Activated CD8-positive, alpha-beta memory T cell treated with anti-CD3 and anti-CD28 coated beads for 24 hours (primary cell): ENCODE results near the gene TMEM229B.
A peak's percentile ranks its signal among the peaks of the same experiment; 100 is the strongest.

Experiments used
- DNase-seq: peaks from one replicate; pipeline ENCODE4 v3.0.0-alpha.2; 2020

TMEM229B gene

GRCh38 chr14:67487937-67488893 lies at the start of gene TMEM229B:
TMEM229B (minus strand) TSS chr14:67488721; CDS start chr14:67473923, 14,798 bp downstream.
- peak; percentile 87 for DNase-seq

GRCh38 chr14:67537736-67538135 lies 49.2 kb upstream of the TMEM229B start:
- DNase-seq, result no peak

GRCh38 chr14:67536087-67536486 lies 47.6 kb upstream of the TMEM229B start:
- no peak for DNase-seq

DNA sequence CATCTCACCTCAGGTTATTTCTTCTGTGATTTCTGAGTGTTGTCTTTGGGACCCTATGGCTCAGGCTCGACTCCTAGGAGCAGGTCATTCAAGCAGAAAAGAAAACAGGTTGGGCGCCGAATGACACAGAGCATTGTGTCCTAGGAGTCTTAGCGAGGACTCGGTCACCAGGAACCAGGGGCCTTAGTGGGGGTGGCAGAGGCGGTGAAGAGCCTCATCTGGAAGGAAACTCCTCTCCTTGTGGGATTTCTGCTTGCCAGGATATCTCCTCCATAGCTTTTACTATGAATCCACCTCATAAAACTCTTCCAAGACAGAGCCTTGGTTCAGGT lies 45.2 kb upstream of the TMEM229B start:
- DNase-seq, result no peak

DNA sequence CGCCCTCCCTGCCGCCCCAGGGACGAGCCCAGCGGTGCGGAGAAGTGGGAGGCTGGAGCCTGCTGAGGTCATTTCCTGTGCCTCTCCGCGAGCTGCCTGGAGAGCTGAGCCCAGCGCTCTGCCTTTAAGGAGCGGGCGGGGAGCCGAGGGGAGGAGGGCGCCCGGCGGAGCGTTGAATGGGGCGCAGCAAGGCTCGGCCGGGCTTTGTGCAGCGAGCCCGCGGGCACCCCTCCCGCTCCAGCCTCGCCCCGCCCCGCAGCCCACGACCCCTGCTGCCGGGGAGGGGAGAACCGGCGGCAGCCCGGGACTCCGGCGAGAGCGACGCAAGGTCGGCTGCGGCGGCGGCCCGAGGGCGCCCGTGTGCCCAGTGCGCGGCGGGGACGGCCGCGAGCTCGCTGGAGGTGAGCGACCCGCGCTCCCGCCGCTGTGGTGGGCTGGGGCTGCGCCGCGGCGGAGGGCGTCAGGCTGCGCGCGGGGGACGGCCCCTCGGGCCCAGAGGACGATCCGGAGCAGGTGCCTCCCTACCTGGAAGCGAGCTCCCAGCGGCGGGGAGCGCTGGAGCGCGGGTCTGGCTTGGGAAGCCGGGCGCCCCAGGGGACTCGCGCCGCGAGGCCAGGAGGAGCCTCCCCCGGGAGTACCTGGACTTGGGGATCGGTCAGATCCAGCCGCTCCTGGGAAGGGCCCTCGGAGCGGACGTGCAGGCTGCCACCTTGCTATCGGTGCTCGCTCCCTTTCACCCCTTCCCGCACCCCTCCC lies 44.7 kb upstream of the TMEM229B start, which contains the start of gene PLEKHH1:
PLEKHH1 (plus strand) TSS at position 293 of the 756 bp plus-strand sequence. CDS start 8,578 bp downstream, outside the sequence.
- DNase-seq, result peak; percentile 84

GRCh38 chr14:67532606-67532997 lies 44.1 kb upstream of the TMEM229B start:
- DNase-seq, result no peak

DNA sequence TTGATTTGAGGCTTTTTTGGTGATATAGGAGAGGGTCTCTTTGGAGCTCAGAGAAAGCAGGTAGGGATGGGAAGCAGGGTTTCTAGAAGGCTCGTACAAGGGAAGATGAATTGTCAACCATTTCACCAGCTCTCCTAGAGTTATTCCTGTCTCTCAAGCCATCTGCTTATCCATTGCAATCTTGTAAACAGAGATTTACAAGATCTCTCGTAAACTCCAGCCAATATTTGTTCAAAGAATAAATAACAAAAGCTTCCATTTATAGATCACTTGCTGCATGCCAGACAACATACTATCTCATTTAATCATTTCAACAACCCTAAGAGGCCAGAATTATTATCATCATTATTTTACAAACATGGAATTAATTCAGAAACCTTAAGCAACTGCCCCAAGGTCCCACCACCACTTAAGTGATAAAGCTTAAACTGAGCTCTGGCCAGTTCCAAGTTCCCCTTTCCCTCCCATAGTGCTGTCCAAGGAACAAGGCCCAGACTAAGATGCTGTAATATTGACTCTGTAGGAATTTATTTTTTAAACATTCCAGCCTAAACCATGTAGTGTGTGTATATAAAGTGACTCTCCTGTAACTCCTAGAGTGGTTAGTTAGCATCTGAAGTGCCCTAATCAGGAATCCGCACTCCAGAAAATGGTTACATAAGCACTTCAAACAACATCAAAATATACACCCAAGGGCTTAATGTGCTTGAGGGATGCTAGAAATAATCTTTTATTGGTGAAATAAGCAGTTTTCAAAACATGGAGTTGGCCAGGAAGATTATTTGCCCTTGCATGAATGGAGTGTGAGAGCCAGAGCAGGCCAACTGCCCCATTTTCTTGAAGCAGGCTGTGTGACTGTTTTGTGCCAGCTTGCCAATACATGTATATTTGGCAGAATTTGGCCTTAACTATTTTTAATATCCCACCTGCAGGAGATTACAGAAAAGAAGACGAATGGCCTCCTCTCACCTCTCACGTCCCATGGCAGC lies 41.7 kb upstream of the TMEM229B start:
- no peak for DNase-seq

- DNase-seq, result no peak
Measured at GRCh38 chr14:67528276-67528675, 39.8 kb upstream of the TMEM229B start.

DNA sequence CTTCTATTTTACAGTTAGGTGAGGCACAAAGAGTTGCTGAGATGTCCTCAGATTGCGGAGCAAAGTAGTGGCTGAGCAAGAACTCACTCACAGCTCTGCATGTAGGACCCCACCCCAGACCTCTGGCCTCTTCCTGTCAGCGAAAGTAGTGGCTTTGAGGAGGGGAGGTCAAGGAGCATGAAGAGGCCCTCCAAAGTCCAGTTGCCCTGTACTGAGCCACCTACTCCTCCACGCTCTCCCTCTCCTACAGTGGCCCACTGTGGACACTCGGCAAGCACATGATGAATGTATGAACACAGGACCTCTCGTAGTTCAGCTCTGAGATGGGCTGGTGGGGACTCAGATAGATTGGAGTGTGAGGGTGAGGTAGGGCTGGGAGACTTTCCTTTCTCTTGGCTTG lies 39.2 kb upstream of the TMEM229B start:
- no peak for DNase-seq

GRCh38 chr14:67526676-67527459 lies 38.3 kb upstream of the TMEM229B start:
- DNase-seq, result no peak

- no peak for DNase-seq
Measured at GRCh38 chr14:67526181-67526580, 37.7 kb upstream of the TMEM229B start.

GRCh38 chr14:67525389-67525788 lies 36.9 kb upstream of the TMEM229B start:
- DNase-seq, result no peak

DNA sequence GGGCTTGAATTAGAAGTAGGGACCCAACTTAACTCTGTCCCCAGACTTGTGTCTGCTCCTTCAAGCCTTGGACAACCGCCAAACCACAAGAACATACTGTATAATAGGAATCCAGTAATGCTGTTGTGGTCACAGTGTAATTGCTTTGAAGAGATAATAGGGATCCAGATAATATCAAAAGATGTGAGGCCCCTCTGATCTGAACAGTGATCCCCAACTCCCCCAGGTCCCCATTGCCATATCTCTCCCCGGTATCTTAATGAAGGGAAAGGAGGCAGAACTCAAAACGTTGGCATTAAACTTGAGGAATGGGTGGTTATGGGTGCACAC lies 36.1 kb upstream of the TMEM229B start:
- no peak for DNase-seq

DNA sequence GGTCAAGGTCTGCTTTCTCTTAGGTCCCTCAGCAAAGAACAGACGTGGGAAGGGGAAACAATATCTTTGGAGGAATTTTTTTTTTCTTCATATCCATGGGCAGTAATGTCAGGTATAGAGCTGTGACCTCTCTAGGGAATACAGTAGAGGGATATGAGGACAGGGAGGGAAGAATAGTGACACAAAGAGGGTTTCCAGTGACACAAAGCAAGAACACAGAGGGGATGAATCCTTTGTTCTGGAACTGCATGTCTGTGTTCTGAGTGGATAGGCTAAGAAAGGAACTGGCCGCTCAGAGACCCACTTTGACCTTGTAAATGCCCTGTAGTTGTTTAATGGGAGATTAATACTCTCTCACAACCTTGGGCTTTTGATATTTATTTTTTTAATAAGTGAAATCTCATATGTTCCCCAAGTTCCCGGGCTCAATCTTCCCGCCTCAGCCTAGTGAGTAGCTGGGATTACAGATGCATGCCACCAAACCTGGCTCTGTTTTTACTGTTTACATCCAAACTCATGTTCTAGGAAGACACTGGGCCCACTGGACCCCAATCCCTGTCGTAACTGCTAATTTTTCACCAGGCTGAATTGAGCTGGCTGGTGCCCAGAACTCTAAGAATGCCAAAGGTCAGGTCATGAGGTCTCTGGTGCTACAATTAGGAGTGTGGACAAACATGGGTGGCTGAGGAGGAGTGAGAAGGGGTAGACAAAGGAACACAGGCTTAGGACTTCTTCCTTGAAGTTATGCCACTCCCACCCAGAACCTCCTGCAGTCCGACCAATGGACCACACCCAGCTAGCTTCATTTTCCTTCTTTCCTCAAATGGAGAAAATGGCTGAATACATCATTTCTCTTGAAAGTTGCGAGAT lies 35.5 kb upstream of the TMEM229B start:
- DNase-seq, result no peak

DNA sequence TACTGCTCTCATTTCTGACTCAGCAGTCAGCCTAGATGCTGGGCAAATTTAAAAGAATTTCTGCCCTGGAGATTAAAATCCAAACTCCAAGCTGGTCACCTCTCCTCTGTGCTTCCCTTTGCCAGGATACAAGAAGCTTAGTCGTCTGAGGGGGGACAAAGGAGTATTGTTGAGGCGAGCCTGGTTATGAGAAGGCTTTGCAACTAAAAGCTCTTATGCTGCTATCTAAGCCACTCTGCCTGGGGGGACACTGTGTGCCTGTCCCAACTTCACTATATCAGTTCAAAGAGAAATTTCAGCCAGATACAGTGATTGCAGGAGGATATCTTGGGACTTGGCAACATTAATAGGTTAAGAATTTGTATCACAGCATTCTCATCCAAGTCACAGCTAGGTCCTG lies 33.7 kb upstream of the TMEM229B start:
- no peak for DNase-seq

GRCh38 chr14:67520482-67520881 lies 32.0 kb upstream of the TMEM229B start:
- DNase-seq, result no peak

- DNase-seq, result no peak
Measured at GRCh38 chr14:67519406-67519805, 30.9 kb upstream of the TMEM229B start.

DNA sequence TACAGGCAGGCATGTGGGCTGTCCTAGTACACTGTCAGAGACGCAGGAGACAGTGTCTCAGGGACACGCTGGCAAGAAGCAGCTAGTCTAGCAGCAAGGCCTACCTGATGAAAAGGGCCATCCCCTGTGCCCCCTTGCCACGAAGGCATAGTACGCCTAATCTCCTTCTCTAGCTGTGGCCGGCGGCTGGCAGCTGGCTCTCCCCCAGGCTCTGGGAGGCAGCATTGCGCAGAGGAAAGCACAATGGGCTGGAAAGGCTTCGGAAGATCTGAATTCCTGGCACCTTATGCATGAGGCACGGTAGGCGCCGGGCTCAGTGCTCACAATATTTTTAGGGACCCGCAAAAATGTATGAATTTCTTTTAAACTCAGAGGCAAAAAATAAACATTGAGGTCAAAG lies 28.6 kb upstream of the TMEM229B start:
- no peak for DNase-seq

- no peak for DNase-seq
Measured at GRCh38 chr14:67516676-67517075, 28.2 kb upstream of the TMEM229B start.

GRCh38 chr14:67515386-67516079 lies 27.0 kb upstream of the TMEM229B start:
- peak; percentile 80 for DNase-seq
